Uterus (tissue), 2 donors: ENCODE results near the gene PRKAR1B.

Source experiments
- CTCF ChIP-seq, 4 experiments: fragments of 200-600 bp in 2 of 4; fragments of 450-650 bp in 2 of 4; sonication (generic) in 2 of 4; IDR thresholded peaks; one replicate each; pipeline ENCODE4 v1.5.1; 2016 to 2019; ENCODE audit warnings: antibody characterized with exemption in 4 of 4, mild to moderate bottlenecking in 2 of 4, moderate library complexity in 1 of 4
- POLR2A ChIP-seq, 2 donors: fragments of 450-650 bp; IDR thresholded peaks; one replicate each; pipeline ENCODE4 v1.6.1; 2016; ENCODE audit warnings: antibody characterized with exemption in 2 of 2, mild to moderate bottlenecking in 1 of 2, moderate library complexity in 1 of 2

- TF ChIP-seq POLR2A (IDR thresholded peaks at IDR 0.05) (no peak), CTCF (IDR thresholded peaks at IDR 0.05) (no peak)
Measured at GRCh38 chr7:571096-571717, 155.9 kb downstream of the PRKAR1B start.
